Adrenal gland (tissue), 5 donors: ENCODE results near the gene ST7.

Source experiments
- POLR2A ChIP-seq, 2 donors: fragments of 450-650 bp; IDR thresholded peaks; one replicate each; pipeline ENCODE4 v1.6.1; 2017; ENCODE audit warnings: antibody characterized with exemption in 2 of 2, mild to moderate bottlenecking in 2 of 2, moderate library complexity in 1 of 2
- TF ChIP-seq, protein P1 (sequence below), 6 experiments: fragments of 450-650 bp in 4 of 6; fragments of 200-600 bp in 2 of 6; sonication (generic) in 1 of 6; IDR thresholded peaks; 1 replicate in 5 of 6; 2 replicates in 1 of 6; pipeline versions ENCODE4 v1.5.1 to v1.8.0; 2016 to 2021; ENCODE audit warnings: antibody characterized with exemption in 6 of 6, mild to moderate bottlenecking in 2 of 6, moderate library complexity in 1 of 6
- donor health status: DM: no; HTN: no; CAD: no.

DNA sequence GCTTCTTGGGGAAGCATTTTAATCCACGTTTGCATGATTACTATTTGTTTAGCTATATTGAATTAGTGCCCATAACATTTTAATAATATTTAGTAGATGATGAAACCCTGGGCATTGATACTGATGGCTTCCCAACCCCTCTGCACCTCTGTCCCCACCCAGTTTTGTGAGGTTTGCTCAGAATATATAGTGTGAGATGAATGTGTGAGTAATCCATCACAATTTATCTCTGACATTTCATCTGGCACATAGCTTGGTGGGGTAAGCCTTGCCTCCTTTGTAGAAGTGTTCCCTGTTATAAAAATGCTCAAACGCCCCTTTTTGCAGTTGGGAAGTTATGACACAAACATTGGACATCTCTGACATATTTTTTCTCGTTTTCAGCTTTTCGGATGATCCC is 265.4 kb downstream of the ST7 start:
- no peak for TF ChIP-seq POLR2A (IDR thresholded peaks at IDR 0.05)
- TF ChIP-seq, protein P1, sequence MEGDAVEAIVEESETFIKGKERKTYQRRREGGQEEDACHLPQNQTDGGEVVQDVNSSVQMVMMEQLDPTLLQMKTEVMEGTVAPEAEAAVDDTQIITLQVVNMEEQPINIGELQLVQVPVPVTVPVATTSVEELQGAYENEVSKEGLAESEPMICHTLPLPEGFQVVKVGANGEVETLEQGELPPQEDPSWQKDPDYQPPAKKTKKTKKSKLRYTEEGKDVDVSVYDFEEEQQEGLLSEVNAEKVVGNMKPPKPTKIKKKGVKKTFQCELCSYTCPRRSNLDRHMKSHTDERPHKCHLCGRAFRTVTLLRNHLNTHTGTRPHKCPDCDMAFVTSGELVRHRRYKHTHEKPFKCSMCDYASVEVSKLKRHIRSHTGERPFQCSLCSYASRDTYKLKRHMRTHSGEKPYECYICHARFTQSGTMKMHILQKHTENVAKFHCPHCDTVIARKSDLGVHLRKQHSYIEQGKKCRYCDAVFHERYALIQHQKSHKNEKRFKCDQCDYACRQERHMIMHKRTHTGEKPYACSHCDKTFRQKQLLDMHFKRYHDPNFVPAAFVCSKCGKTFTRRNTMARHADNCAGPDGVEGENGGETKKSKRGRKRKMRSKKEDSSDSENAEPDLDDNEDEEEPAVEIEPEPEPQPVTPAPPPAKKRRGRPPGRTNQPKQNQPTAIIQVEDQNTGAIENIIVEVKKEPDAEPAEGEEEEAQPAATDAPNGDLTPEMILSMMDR (IDR thresholded peaks at IDR 0.05), result no peak
